ENCODE data around the gene PTPN14.
A peak's percentile ranks its signal among the peaks of the same experiment; 100 is the strongest.
"Not testable (repeated sequence)": the region's sequence is repeated elsewhere in the genome, so short reads cannot be mapped to it uniquely, and the experiment has no call there.

PTPN14 gene

GRCh38 chr1:214541206-214541605, 10.2 kb downstream of the PTPN14 start:
- no peak overlapping the region for H3K4me3 ChIP-seq (ENCODE audit: low read length in 2 of 2)
- H3K27ac ChIP-seq (ENCODE audit: low read length): peak overlapping the region; percentile 53
- no peak overlapping the region for H3K9ac ChIP-seq (ENCODE audit: low read length in 2 of 2)

GRCh38 chr1:214540324-214540723, 11.1 kb downstream of the PTPN14 start:
- peaks cover 21% of the 10 kb centered on the region for H3K4me1 ChIP-seq (ENCODE audit: control insufficient read depth, insufficient read depth, low read length)
- no peak overlapping the region for H3K27ac ChIP-seq (ENCODE audit: low read length)
- H3K9me3 ChIP-seq (ENCODE audit: control insufficient read depth in 2 of 2, low read length in 2 of 2): no peaks in the 10 kb centered on the region
- no peak overlapping the region for H3K9ac ChIP-seq (ENCODE audit: low read length in 2 of 2)
- no peaks in the 10 kb centered on the region for H3K36me3 ChIP-seq (ENCODE audit: control insufficient read depth in 2 of 2, insufficient read depth in 2 of 2, low read length in 2 of 2)
- no peak overlapping the region for H3K4me3 ChIP-seq (ENCODE audit: low read length in 2 of 2)
- no peaks in the 10 kb centered on the region for H3K27me3 ChIP-seq (ENCODE audit: control insufficient read depth in 1 of 2, insufficient read depth in 2 of 2, low read length in 2 of 2)

More at GRCh38 chr1:214541206-214541605, 10.2 kb downstream of the PTPN14 start:
- Histone ChIP-seq H3K27me3 (ENCODE audit: control insufficient read depth in 1 of 2, insufficient read depth in 2 of 2, low read length in 2 of 2) (no peaks in the 10 kb centered on the region), H3K9me3 (ENCODE audit: control insufficient read depth in 2 of 2, low read length in 2 of 2) (no peaks in the 10 kb centered on the region), H3K4me1 (ENCODE audit: control insufficient read depth, insufficient read depth, low read length) (peaks cover 21% of the 10 kb centered on the region), H3K36me3 (ENCODE audit: control insufficient read depth in 2 of 2, insufficient read depth in 2 of 2, low read length in 2 of 2) (no peaks in the 10 kb centered on the region)

- Histone ChIP-seq H3K27ac (ENCODE audit: low read length) (no peak overlapping the region), H3K9me3 (ENCODE audit: control insufficient read depth in 2 of 2, low read length in 2 of 2) (no peaks in the 10 kb centered on the region), H3K4me3 (ENCODE audit: low read length in 2 of 2) (peak overlapping the region in 1 of 2 donors; percentile 10), H3K4me1 (ENCODE audit: control insufficient read depth, insufficient read depth, low read length) (peaks cover 21% of the 10 kb centered on the region), H3K27me3 (ENCODE audit: control insufficient read depth in 1 of 2, insufficient read depth in 2 of 2, low read length in 2 of 2) (no peaks in the 10 kb centered on the region), H3K36me3 (ENCODE audit: control insufficient read depth in 2 of 2, insufficient read depth in 2 of 2, low read length in 2 of 2) (no peaks in the 10 kb centered on the region), H3K9ac (ENCODE audit: low read length in 2 of 2) (peak overlapping the region in 1 of 2 donors; percentile 27)
Measured at GRCh38 chr1:214538496-214538895, 12.9 kb downstream of the PTPN14 start.

- H3K27ac ChIP-seq (ENCODE audit: low read length): no peak overlapping the region
- H3K9me3 ChIP-seq (ENCODE audit: control insufficient read depth in 2 of 2, low read length in 2 of 2): no peaks in the 10 kb centered on the region
- H3K9ac ChIP-seq (ENCODE audit: low read length in 2 of 2): peak overlapping the region in 1 of 2 donors; percentile 27
- peaks cover 21% of the 10 kb centered on the region for H3K4me1 ChIP-seq (ENCODE audit: control insufficient read depth, insufficient read depth, low read length)
- H3K4me3 ChIP-seq (ENCODE audit: low read length in 2 of 2): no peak overlapping the region
- no peaks in the 10 kb centered on the region for H3K27me3 ChIP-seq (ENCODE audit: control insufficient read depth in 1 of 2, insufficient read depth in 2 of 2, low read length in 2 of 2)
- peaks cover 0 to 2% of the 10 kb centered on the region in 2 donors for H3K36me3 ChIP-seq (ENCODE audit: control insufficient read depth in 2 of 2, insufficient read depth in 2 of 2, low read length in 2 of 2)
Measured at GRCh38 chr1:214537872-214538473, 13.4 kb downstream of the PTPN14 start.

GRCh38 chr1:214537219-214537618, 14.2 kb downstream of the PTPN14 start:
- H3K4me1 ChIP-seq (ENCODE audit: control insufficient read depth, insufficient read depth, low read length): peaks cover 16% of the 10 kb centered on the region
- no peak overlapping the region for H3K4me3 ChIP-seq (ENCODE audit: low read length in 2 of 2)
- no peaks in the 10 kb centered on the region for H3K27me3 ChIP-seq (ENCODE audit: control insufficient read depth in 1 of 2, insufficient read depth in 2 of 2, low read length in 2 of 2)
- no peak overlapping the region for H3K9ac ChIP-seq (ENCODE audit: low read length in 2 of 2)
- peaks cover 5 to 6% of the 10 kb centered on the region in 2 donors for H3K36me3 ChIP-seq (ENCODE audit: control insufficient read depth in 2 of 2, insufficient read depth in 2 of 2, low read length in 2 of 2)
- H3K9me3 ChIP-seq (ENCODE audit: control insufficient read depth in 2 of 2, low read length in 2 of 2): no peaks in the 10 kb centered on the region
- no peak overlapping the region for H3K27ac ChIP-seq (ENCODE audit: low read length)

GRCh38 chr1:214532070-214532469, 19.3 kb downstream of the PTPN14 start:
- Histone ChIP-seq H3K27me3 (ENCODE audit: control insufficient read depth in 1 of 2, insufficient read depth in 2 of 2, low read length in 2 of 2) (no peaks in the 10 kb centered on the region), H3K36me3 (ENCODE audit: control insufficient read depth in 2 of 2, insufficient read depth in 2 of 2, low read length in 2 of 2) (peaks cover 5 to 6% of the 10 kb centered on the region in 2 donors), H3K4me3 (ENCODE audit: low read length in 2 of 2) (no peak overlapping the region), H3K27ac (ENCODE audit: low read length) (no peak overlapping the region), H3K9ac (ENCODE audit: low read length in 2 of 2) (no peak overlapping the region), H3K9me3 (ENCODE audit: control insufficient read depth in 2 of 2, low read length in 2 of 2) (no peaks in the 10 kb centered on the region), H3K4me1 (ENCODE audit: control insufficient read depth, insufficient read depth, low read length) (no peaks in the 10 kb centered on the region)

- Histone ChIP-seq H3K9ac (ENCODE audit: low read length in 2 of 2) (no peak overlapping the region), H3K27me3 (ENCODE audit: control insufficient read depth in 1 of 2, insufficient read depth in 2 of 2, low read length in 2 of 2) (no peaks in the 10 kb centered on the region), H3K4me1 (ENCODE audit: control insufficient read depth, insufficient read depth, low read length) (peaks cover 5% of the 10 kb centered on the region), H3K27ac (ENCODE audit: low read length) (no peak overlapping the region), H3K9me3 (ENCODE audit: control insufficient read depth in 2 of 2, low read length in 2 of 2) (no peaks in the 10 kb centered on the region), H3K36me3 (ENCODE audit: control insufficient read depth in 2 of 2, insufficient read depth in 2 of 2, low read length in 2 of 2) (no peaks in the 10 kb centered on the region), H3K4me3 (ENCODE audit: low read length in 2 of 2) (no peak overlapping the region)
Measured at GRCh38 chr1:214525535-214526019, 25.8 kb downstream of the PTPN14 start.

- Histone ChIP-seq H3K4me3 (ENCODE audit: low read length in 2 of 2) (peak overlapping the region in 1 of 2 donors; percentile 44), H3K27ac (ENCODE audit: low read length) (no peak overlapping the region), H3K9ac (ENCODE audit: low read length in 2 of 2) (no peak overlapping the region), H3K4me1 (ENCODE audit: control insufficient read depth, insufficient read depth, low read length) (peaks cover 5% of the 10 kb centered on the region), H3K27me3 (ENCODE audit: control insufficient read depth in 1 of 2, insufficient read depth in 2 of 2, low read length in 2 of 2) (no peaks in the 10 kb centered on the region), H3K9me3 (ENCODE audit: control insufficient read depth in 2 of 2, low read length in 2 of 2) (no peaks in the 10 kb centered on the region), H3K36me3 (ENCODE audit: control insufficient read depth in 2 of 2, insufficient read depth in 2 of 2, low read length in 2 of 2) (no peaks in the 10 kb centered on the region)
Measured at GRCh38 chr1:214524824-214525223, 26.6 kb downstream of the PTPN14 start.

GRCh38 chr1:214523124-214523824, 28.1 kb downstream of the PTPN14 start:
- Histone ChIP-seq H3K27ac (ENCODE audit: low read length) (no peak overlapping the region), H3K36me3 (ENCODE audit: control insufficient read depth in 2 of 2, insufficient read depth in 2 of 2, low read length in 2 of 2) (no peaks in the 10 kb centered on the region), H3K9ac (ENCODE audit: low read length in 2 of 2) (no peak overlapping the region), H3K4me3 (ENCODE audit: low read length in 2 of 2) (no peak overlapping the region), H3K27me3 (ENCODE audit: control insufficient read depth in 1 of 2, insufficient read depth in 2 of 2, low read length in 2 of 2) (no peaks in the 10 kb centered on the region), H3K9me3 (ENCODE audit: control insufficient read depth in 2 of 2, low read length in 2 of 2) (no peaks in the 10 kb centered on the region), H3K4me1 (ENCODE audit: control insufficient read depth, insufficient read depth, low read length) (peaks cover 5% of the 10 kb centered on the region)

GRCh38 chr1:214521458-214521857, 29.9 kb downstream of the PTPN14 start:
- H3K4me1 ChIP-seq (ENCODE audit: control insufficient read depth, insufficient read depth, low read length); H3K36me3 ChIP-seq (ENCODE audit: control insufficient read depth in 2 of 2, insufficient read depth in 2 of 2, low read length in 2 of 2); H3K27me3 ChIP-seq (ENCODE audit: control insufficient read depth in 1 of 2, insufficient read depth in 2 of 2, low read length in 2 of 2); H3K9ac ChIP-seq (ENCODE audit: low read length in 2 of 2); H3K9me3 ChIP-seq (ENCODE audit: control insufficient read depth in 2 of 2, low read length in 2 of 2); H3K27ac ChIP-seq (ENCODE audit: low read length); H3K4me3 ChIP-seq (ENCODE audit: low read length in 2 of 2): not testable (repeated sequence)
